GM23338 (cell line): ENCODE results near the gene BRCC3.

Experiments used
- EZH2phosphoT487 ChIP-seq: fragments of 200-600 bp; sonication (generic); IDR thresholded peaks from one replicate; pipeline ENCODE4 v1.8.1; 2018; ENCODE audit warnings: antibody characterized with exemption; ENCODE audit not compliant: unreplicated experiment
- TF ChIP-seq, protein P1 (sequence below), 2 experiments: fragments of 200-600 bp in 1 of 2; sonication (generic) in 1 of 2; conservative IDR thresholded peaks; 2 replicates each; pipeline versions ENCODE4 v1.5.1 to v1.6.1; 2016 to 2017; ENCODE audit warnings: antibody characterized with exemption in 2 of 2, low read depth in 2 of 2, mild to moderate bottlenecking in 2 of 2, moderate library complexity in 1 of 2

- TF ChIP-seq EZH2phosphoT487, result no peak
- TF ChIP-seq, protein P1, sequence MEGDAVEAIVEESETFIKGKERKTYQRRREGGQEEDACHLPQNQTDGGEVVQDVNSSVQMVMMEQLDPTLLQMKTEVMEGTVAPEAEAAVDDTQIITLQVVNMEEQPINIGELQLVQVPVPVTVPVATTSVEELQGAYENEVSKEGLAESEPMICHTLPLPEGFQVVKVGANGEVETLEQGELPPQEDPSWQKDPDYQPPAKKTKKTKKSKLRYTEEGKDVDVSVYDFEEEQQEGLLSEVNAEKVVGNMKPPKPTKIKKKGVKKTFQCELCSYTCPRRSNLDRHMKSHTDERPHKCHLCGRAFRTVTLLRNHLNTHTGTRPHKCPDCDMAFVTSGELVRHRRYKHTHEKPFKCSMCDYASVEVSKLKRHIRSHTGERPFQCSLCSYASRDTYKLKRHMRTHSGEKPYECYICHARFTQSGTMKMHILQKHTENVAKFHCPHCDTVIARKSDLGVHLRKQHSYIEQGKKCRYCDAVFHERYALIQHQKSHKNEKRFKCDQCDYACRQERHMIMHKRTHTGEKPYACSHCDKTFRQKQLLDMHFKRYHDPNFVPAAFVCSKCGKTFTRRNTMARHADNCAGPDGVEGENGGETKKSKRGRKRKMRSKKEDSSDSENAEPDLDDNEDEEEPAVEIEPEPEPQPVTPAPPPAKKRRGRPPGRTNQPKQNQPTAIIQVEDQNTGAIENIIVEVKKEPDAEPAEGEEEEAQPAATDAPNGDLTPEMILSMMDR (conservative IDR thresholded peaks at IDR 0.05; ENCODE audit: low read depth in 2 of 2), result no peak; a peak in 1 of 4 replicates
Observed at GRCh38 chrX:155028129-155028528, 43.2 kb upstream of the BRCC3 start.
